HS-27A (cell line): ENCODE data around the gene HPCAL1.

Source experiments
- DNase-seq: peaks from one replicate; pipeline ENCODE4 v3.0.0-alpha.2; 2012; ENCODE audit warnings: low read depth, missing footprints

Gene HPCAL1

DNA sequence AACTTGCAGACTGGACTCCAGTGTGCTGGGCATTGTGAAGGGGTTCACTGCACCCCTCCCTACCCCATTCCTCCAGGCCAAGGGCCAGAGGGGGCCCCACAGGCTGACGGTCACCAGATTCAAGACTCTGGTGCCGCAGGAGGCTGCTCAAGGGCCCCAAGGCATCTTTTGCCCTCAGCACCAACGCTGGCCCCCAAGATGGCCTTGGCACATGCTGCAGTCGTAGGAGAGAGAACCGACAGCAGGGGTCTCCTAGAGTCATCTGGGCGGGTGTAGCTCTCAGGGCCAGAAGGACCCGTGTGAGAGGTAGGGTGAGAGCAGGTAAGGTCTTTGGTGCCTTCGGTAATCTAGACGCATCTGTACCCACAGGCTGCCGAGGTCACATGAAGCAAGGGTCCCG, 164.1 kb downstream of the HPCAL1 start:
- DNase-seq: no peak

DNA sequence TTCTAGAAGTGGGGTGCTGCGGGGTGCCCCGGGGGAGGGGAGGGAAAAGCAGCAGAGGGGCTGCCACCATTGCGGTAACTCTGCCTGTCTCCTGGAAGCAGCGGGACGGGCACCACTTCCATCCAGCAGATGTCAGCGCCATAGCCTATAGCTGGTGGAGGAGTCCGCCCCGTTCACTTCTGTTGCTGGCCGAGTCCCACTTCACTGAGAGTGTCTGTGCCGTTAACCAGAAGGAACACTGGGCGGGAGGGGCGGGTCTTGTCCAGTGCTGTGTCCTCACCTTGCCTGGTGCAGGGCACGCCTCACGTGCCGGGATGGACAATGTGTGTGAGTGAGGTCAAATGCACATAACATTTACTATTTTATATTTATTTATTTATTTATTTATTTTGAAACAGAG, 164.7 kb downstream of the HPCAL1 start:
- no peak for DNase-seq

DNA sequence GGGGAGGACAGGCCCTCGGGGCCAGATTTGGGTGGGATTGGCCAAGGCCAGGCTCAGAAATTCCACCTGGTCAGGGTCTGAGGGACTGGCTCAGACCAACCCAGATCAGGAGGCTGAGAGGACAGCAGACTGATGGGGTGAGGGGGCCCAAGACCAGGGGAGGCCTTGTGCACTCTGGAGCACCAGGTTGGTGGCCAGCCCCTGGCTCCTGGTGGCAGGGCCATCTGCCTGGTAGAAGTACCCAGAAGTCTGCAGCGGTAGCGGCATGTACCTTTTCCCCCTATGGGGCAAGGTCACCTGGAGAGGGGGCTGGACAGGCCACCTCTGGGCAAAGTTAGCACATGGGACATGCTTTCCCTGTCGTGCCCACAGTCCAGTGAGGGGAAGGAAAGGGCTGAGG, 166.6 kb downstream of the HPCAL1 start:
- no peak for DNase-seq

DNA sequence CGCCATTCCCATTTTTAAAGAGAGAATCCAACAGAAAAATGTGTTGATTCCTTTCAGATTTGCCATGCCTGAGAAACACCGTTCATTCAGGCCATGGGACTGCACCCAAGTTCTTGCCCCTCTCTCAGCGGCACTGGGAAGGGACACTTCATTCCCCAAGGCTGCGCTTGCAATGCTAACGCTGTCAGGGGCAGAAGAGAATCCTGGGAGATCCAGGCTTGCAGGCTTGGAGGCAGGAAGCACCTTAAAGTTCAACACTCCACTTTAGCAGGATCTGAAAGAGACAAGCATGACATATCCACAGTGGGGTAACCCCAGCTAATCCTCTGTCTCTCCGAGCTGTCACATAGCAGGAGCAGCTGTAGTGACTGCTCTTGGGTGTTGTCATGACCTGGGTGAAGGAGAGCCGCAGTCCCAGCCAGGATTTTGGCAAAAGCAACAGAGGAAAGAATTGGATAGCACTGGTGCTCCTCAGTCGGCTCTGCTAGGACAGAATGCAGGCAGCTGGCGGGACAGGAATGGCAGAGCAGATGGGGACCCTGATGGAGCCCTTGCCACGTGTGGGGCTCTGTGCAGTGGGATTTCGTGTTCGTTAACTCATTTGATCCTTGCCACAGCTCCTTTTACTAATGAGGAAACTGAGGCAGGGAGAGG, 167.4 kb downstream of the HPCAL1 start:
- no peak for DNase-seq

DNA sequence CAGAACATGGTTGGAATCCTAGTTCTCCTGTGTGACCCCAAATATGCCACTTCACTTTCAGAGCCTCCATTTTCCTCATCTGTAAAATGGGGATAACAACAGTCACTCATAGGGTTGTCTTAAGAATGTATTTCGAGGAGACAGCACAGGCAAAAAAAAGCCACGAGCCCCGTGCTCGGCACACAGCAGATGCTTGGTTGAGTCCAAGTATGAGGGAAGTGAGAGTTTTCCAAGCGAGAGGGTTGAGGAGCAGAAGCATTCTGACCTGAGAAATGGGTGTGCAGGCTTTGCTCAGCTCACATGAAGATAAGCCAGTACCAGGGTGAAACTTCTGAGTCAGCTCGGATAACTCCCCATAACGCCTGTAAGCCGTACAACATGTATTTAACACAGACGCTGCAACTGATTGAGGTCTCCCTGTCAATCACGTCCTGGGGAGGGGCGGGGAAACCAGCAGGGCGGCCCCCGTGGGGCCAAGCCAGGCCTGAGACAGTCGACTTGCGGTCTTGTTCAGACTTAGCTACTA, 168.4 kb downstream of the HPCAL1 start:
- DNase-seq: no peak

DNA sequence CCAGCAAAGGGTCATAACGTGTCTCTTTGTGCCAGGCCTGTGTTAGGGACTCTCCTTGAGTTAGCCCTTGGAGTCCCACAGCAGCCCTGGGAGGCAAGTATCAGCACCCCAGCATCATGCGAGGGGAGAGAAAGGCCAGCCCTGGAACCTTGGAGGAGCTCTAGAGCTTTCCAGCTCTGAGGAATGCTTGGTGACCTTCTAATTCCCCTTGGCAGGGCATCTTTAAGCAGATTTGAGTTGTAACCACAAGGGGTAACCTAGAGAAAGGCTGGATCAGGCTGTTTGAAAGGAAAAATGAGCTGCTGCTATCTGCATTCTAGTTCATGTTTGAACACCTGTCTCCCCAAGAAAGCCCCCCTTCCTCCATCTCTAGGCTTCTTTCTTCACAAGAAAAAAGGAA, 169.3 kb downstream of the HPCAL1 start:
- DNase-seq: no peak

DNA sequence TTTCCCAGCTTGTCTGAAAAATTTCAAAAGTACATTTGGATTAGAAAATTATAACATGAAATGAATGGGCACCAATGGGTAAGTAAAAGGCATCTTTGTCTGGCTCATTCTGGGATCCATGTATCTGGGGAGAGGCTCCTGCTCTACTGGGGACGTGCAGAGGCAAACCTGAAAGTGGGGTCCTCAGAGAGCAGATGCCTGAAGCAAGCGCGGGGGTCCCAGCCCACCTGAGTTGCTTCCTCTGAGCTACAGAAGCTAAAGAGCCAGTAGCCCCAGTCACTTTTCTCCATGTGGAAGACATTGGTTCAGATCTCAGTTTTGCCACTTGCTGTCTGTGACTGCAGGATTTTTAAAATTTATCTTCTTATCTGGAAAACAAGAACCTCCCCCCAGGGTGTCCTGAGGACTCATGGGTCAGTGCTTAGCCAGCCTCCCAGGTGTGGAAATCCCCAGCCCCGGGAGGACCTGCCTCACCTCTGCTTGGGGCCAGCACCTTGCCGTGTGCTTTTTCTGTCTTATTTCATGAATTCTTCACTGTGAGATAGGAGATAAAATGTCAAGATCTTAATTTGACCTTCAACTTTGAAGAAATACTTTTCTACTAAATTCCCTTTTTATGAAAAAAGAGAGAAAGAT, 170.5 kb downstream of the HPCAL1 start:
- no peak for DNase-seq

DNA sequence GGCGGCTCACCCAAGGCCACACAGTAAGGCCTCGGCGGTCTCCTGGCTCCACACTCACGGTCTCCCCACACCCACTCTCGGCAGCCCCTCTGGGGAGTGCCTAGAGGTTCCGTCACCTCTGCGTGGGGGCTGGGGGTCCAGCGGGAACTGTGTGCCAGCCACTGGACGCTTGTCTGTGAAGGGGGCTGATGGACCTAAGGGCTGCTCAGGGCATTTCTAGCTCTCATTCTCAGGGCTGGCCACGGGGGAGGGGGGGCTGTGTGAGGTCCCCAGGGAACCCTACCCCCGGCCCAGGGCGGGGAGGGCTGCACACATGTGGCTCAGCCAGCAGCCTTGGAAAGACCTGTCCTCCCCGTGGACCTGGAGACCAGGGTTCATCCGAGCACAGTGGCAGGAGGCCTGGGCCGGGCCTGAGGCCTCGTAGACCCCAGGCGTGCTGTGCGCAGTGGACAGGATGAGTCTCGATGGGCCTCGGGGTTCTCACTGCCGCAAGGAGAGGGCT, 172.6 kb downstream of the HPCAL1 start:
- no peak for DNase-seq

DNA sequence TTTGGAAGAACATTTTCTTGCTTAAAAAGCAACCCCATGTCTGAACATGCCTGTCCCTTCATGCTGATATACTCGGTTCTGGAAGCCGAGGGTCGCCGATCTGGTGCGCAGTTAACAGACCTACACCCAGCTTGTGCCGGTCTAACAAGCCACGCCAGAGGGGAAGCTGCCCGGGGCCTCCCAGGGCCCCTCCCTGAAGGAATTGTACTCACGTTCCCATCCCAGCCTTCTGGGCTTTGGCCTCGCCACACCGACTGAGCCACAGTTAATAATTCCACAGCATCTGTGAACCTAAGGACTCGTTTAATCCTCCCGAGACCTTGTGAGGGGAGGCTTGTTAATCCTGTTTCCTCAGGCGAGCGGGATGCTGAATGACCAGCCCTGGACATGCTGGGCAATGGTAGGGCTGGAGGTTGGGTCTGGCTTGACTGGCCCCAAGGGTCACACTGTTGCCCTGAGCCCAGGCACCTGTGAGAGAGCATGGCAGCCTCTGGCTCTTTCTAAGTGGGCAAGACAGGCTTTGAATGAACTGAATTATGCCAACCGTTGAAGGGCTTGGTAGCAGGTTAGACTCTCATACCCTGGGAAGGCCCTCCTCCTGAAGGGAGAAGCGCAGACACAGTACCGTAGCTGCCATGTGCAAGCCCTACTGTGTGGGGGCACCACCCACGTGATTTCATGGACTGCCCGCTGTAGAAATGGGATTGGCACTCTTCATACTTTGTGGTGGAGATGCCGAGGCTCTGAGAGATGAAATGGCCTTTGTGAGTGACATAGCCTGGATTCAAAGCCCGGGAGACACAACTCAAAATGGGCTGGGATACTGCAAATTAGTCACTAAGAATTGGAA, 173.3 kb downstream of the HPCAL1 start:
- DNase-seq: no peak

DNA sequence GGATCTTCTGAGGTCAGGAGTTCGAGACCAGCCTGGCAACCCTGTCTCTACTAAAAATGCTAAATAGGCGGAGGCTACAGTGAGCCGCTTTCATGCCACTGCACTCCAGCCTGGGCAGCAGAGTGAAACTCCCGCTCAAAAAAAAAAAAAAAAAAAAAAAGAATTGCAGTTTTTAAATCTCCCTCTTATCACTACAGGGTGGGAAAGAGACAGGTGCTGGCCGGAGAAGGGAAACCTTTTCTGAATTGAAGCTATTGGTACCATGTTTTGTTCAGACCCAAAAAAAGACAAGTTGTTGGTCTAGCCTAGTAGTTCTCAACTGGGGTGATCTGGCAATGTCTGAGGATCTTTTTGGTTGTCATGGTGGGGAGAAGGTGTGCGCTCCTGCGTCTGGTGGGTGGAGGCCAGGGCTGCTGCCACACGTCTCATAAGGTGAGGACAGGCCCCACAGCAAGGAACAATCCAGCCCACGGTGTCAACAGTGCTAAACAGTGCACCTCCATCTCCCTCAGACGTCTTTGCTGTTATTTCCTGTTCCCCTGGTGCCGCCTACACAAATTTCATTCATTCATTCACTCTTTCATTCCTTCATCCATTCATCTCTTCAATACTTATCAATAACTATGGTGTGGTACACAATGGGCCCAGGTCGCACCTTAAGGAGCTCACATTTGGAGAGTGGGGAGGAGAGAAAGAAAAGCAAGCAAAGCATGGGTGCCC, 174.2 kb downstream of the HPCAL1 start:
- no peak for DNase-seq
